SH-SY5Y (cell line): ENCODE data around the gene KICS2.

Source experiments
- GATA2 ChIP-seq: IDR thresholded peaks from 2 replicates; pipeline ENCODE4 v1.6.1; 2011; ENCODE audit warnings: mild to moderate bottlenecking, low read depth, low read length
- GATA3 ChIP-seq: IDR thresholded peaks from 2 replicates; pipeline ENCODE4 v1.6.1; 2011; ENCODE audit warnings: low read depth, mild to moderate bottlenecking, low read length, moderate library complexity

GRCh38 chr12:64173456-64173855 lies 48.6 kb downstream of the KICS2 start:
- TF ChIP-seq GATA2 (no peak), GATA3 (no peak)
